ENCODE results near the gene TERT.

TERT gene

DNA sequence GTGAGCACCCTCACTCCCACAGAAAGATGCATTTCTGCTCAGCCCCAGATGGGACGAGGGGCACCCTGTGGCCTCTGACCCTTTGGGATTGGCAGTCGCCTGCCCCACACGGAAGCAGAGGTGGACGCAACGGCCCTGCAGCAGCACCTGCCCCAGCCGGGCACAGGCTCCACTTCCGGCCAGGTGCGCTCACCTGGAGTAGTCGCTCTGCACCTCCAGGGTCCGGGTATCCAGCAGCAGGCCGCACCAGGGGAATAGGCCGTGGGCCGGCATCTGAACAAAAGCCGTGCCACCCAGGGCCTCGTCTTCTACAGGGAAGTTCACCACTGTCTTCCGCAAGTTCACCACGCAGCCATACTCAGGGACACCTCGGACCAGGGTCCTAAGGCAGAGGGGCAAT, 30.7 kb downstream of the TERT start:
- H3K36me3 ChIP-seq (ENCODE audit: control insufficient read depth in 4 of 4, insufficient read depth in 4 of 4, low read length in 3 of 4): peaks cover 0 to 11% (median 0%) of the 10 kb centered on the region in 4 experiments
- H3K4me1 ChIP-seq (ENCODE audit: control extremely low read depth in 1 of 4, control insufficient read depth in 4 of 4, insufficient read depth in 4 of 4, low read length in 3 of 4): no peaks in the 10 kb centered on the region
- no peak overlapping the region for H3K4me3 ChIP-seq (ENCODE audit: control insufficient read depth in 1 of 7, extremely low read depth in 1 of 7, insufficient read depth in 4 of 7, low read depth in 2 of 7, low read length in 6 of 7)
- WGBS (ENCODE audit: insufficient coverage): 98% methylated on average over 18 of the region's 18 CpGs
- no peaks in the 10 kb centered on the region for H3K27me3 ChIP-seq (replicated peaks in 2 of 5; ENCODE audit: control insufficient read depth in 4 of 5, insufficient read depth in 5 of 5, low read length in 4 of 5)
- peaks cover 0 to 52% (median 34%) of the 10 kb centered on the region in 5 experiments for H3K9me3 ChIP-seq (ENCODE audit: control extremely low read depth in 1 of 5, control insufficient read depth in 4 of 5, insufficient read depth in 2 of 5, low read depth in 1 of 5, low read length in 4 of 5)
- CTCF ChIA-PET: no interaction called here
- POLR2A ChIA-PET: no interaction called here
- no peak overlapping the region for H3K27ac ChIP-seq (ENCODE audit: insufficient read depth in 1 of 2, low read depth in 1 of 2, low read length in 2 of 2, poor library complexity in 1 of 2, severe bottlenecking in 2 of 2)
- DNase-seq: no peak

DNA sequence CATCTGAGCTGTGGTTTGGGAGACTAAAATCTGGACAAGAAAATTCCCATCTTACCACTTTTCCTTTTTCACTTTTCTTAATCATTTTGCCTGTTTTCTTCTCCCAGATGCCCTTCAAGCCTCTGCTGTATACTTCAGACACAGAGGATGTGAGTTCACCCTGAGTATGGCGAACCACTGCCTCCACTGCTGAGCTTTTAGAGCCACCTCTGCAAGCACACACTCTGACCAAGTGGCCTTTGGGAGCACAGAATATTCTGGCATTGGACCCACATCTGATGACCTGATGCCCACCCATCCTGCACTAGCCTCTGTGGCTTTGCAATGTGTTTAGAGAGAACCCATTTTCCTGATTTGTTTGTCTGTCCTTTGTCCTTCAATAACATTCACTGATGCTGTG, 32.5 kb downstream of the TERT start:
- H3K9me3 ChIP-seq (ENCODE audit: control extremely low read depth in 1 of 5, control insufficient read depth in 4 of 5, insufficient read depth in 2 of 5, low read depth in 1 of 5, low read length in 4 of 5): peaks cover 0 to 52% (median 34%) of the 10 kb centered on the region in 5 experiments
- H3K27ac ChIP-seq (ENCODE audit: insufficient read depth in 1 of 2, low read depth in 1 of 2, low read length in 2 of 2, poor library complexity in 1 of 2, severe bottlenecking in 2 of 2): no peak overlapping the region
- DNase-seq: peak; percentile 3 to 36 (median 21)
- no peak overlapping the region for H3K4me3 ChIP-seq (ENCODE audit: control insufficient read depth in 1 of 7, extremely low read depth in 1 of 7, insufficient read depth in 4 of 7, low read depth in 2 of 7, low read length in 6 of 7)
- peaks cover 0 to 11% (median 0%) of the 10 kb centered on the region in 4 experiments for H3K36me3 ChIP-seq (ENCODE audit: control insufficient read depth in 4 of 4, insufficient read depth in 4 of 4, low read length in 3 of 4)
- 85% methylated on average over 1 of the region's 1 CpG for WGBS (ENCODE audit: insufficient coverage)
- ChIA-PET POLR2A (no interaction called here), CTCF (no interaction called here)
- H3K4me1 ChIP-seq (ENCODE audit: control extremely low read depth in 1 of 4, control insufficient read depth in 4 of 4, insufficient read depth in 4 of 4, low read length in 3 of 4): no peaks in the 10 kb centered on the region
- H3K27me3 ChIP-seq (replicated peaks in 2 of 5; ENCODE audit: control insufficient read depth in 4 of 5, insufficient read depth in 5 of 5, low read length in 4 of 5): no peaks in the 10 kb centered on the region

DNA sequence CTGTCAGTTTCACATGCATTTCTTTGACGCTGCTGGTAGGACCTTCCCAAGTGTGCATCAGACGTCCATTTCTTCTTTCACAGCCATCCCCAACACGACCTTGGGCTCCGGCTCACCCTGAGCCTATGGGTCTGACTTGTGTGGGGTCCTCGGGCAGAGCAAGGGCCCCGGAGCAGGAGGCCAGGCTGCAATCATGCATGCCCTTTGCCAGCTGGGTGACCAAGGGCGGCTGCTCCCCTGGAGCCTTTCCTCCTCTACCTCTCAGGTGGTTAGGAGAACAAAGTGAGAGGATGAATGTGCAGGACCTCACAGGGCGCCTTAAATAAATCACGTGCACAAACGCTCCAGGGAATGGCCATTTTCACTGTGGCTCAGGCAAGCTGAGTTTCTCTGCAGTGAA, 33.2 kb downstream of the TERT start:
- 98% methylated on average over 9 of the region's 10 CpGs for WGBS (ENCODE audit: insufficient coverage)
- Histone ChIP-seq H3K27ac (ENCODE audit: insufficient read depth in 1 of 2, low read depth in 1 of 2, low read length in 2 of 2, poor library complexity in 1 of 2, severe bottlenecking in 2 of 2) (no peak overlapping the region), H3K4me3 (ENCODE audit: control insufficient read depth in 1 of 7, extremely low read depth in 1 of 7, insufficient read depth in 4 of 7, low read depth in 2 of 7, low read length in 6 of 7) (no peak overlapping the region), H3K9me3 (ENCODE audit: control extremely low read depth in 1 of 5, control insufficient read depth in 4 of 5, insufficient read depth in 2 of 5, low read depth in 1 of 5, low read length in 4 of 5) (peaks cover 0 to 52% (median 34%) of the 10 kb centered on the region in 5 experiments), H3K4me1 (ENCODE audit: control extremely low read depth in 1 of 4, control insufficient read depth in 4 of 4, insufficient read depth in 4 of 4, low read length in 3 of 4) (no peaks in the 10 kb centered on the region), H3K27me3 (replicated peaks in 2 of 5; ENCODE audit: control insufficient read depth in 4 of 5, insufficient read depth in 5 of 5, low read length in 4 of 5) (no peaks in the 10 kb centered on the region), H3K36me3 (ENCODE audit: control insufficient read depth in 4 of 4, insufficient read depth in 4 of 4, low read length in 3 of 4) (peaks cover 0 to 11% (median 0%) of the 10 kb centered on the region in 4 experiments)
- no peak for DNase-seq
- POLR2A ChIA-PET: no interaction called here
- CTCF ChIA-PET: no interaction called here

DNA sequence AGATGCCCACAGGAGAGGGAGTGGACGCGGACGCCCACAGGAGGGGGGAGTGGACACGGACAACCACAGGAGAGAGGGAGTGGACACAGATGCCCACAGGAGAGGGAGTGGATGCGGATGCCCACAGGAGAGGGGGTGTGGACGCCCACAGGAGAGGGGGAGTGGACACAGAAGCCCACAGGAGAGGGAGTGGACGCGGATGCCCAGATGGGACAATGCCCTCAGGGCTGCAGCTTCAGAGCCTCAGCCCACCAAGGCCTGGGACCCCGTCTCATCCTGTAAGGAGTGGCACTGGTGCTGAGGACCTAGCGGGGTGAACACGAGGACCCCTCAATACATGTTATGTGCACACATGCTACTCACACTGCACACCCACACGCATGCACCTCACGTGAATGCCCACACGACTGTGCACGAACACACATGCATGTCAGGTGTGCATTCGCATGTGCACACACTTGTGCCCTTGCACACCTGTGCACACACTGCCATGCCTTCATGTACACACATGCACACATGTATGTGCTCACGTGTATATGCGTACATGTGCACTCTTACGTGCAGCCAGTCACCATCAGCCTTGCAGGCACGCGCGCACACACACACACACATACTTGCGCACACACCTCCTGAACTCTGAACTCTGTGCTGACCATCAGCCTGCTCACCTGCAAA, 34.9 kb downstream of the TERT start:
- Histone ChIP-seq H3K4me3 (ENCODE audit: control insufficient read depth in 1 of 7, extremely low read depth in 1 of 7, insufficient read depth in 4 of 7, low read depth in 2 of 7, low read length in 6 of 7) (no peak overlapping the region), H3K4me1 (ENCODE audit: control extremely low read depth in 1 of 4, control insufficient read depth in 4 of 4, insufficient read depth in 4 of 4, low read length in 3 of 4) (no peaks in the 10 kb centered on the region), H3K9me3 (ENCODE audit: control extremely low read depth in 1 of 5, control insufficient read depth in 4 of 5, insufficient read depth in 2 of 5, low read depth in 1 of 5, low read length in 4 of 5) (peaks cover 0 to 48% (median 30%) of the 10 kb centered on the region in 5 experiments), H3K36me3 (ENCODE audit: control insufficient read depth in 4 of 4, insufficient read depth in 4 of 4, low read length in 3 of 4) (peaks cover 0 to 9% (median 0%) of the 10 kb centered on the region in 4 experiments), H3K27ac (ENCODE audit: insufficient read depth in 1 of 2, low read depth in 1 of 2, low read length in 2 of 2, poor library complexity in 1 of 2, severe bottlenecking in 2 of 2) (no peak overlapping the region), H3K27me3 (replicated peaks in 2 of 5; ENCODE audit: control insufficient read depth in 4 of 5, insufficient read depth in 5 of 5, low read length in 4 of 5) (no peaks in the 10 kb centered on the region)
- ChIA-PET CTCF (no interaction called here), POLR2A (no interaction called here)
- over 99% methylated on average over 22 of the region's 23 CpGs for WGBS (ENCODE audit: insufficient coverage)
- DNase-seq: no peak

DNA sequence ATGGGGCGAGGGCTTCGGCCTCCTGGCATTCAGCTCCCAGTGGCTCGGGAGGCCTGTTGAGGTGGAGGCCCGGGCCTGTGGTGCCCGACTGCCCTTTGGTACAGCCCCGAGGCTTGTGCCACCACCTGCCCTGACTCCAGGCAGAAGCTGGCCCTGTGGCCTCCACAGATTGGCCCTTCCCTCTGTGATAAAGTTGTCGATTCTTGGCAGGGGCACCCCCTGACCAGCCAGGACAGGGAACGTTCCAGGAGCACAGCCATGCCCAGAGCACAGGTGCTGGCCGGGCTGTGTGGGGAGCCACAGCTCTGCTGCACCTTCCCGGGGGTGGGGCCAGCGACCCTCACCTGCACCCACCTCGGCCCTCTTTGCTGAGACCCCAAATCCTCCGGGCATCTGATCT, 37.0 kb downstream of the TERT start:
- DNase-seq: no peak
- H3K27ac ChIP-seq (ENCODE audit: insufficient read depth in 1 of 2, low read depth in 1 of 2, low read length in 2 of 2, poor library complexity in 1 of 2, severe bottlenecking in 2 of 2): no peak overlapping the region
- H3K4me1 ChIP-seq (ENCODE audit: control extremely low read depth in 1 of 4, control insufficient read depth in 4 of 4, insufficient read depth in 4 of 4, low read length in 3 of 4): no peaks in the 10 kb centered on the region
- H3K9me3 ChIP-seq (ENCODE audit: control extremely low read depth in 1 of 5, control insufficient read depth in 4 of 5, insufficient read depth in 2 of 5, low read depth in 1 of 5, low read length in 4 of 5): peaks cover 0 to 33% (median 19%) of the 10 kb centered on the region in 5 experiments
- POLR2A ChIA-PET: no interaction called here
- H3K27me3 ChIP-seq (replicated peaks in 2 of 5; ENCODE audit: control insufficient read depth in 4 of 5, insufficient read depth in 5 of 5, low read length in 4 of 5): no peaks in the 10 kb centered on the region
- no peak overlapping the region for H3K4me3 ChIP-seq (ENCODE audit: control insufficient read depth in 1 of 7, extremely low read depth in 1 of 7, insufficient read depth in 4 of 7, low read depth in 2 of 7, low read length in 6 of 7)
- 99% methylated on average over 9 of the region's 13 CpGs for WGBS (ENCODE audit: insufficient coverage)
- CTCF ChIA-PET: no interaction called here
- no peaks in the 10 kb centered on the region for H3K36me3 ChIP-seq (ENCODE audit: control insufficient read depth in 4 of 4, insufficient read depth in 4 of 4, low read length in 3 of 4)

DNA sequence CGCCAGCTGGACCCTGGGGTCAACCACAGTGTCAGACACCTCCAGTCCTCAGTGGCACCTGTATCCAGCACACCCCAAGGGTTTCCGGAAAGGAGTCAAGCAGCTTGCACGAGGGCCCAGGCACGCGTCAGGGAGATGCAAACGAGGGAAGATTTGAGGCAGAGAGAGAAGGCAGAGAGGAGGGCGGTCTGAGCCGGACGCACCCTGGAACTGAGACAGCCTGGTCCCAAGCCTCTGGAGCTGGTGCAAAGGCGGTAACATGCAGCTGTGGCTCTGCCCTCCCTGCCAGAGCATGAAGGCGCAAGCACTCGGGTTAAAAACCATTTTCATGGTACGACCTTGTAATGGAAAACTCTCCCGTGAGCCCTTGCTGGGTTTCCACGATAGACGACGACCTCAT, 37.5 kb downstream of the TERT start:
- CTCF ChIA-PET: no interaction called here
- H3K27me3 ChIP-seq (replicated peaks in 2 of 5; ENCODE audit: control insufficient read depth in 4 of 5, insufficient read depth in 5 of 5, low read length in 4 of 5): no peaks in the 10 kb centered on the region
- no peak overlapping the region for H3K4me3 ChIP-seq (ENCODE audit: control insufficient read depth in 1 of 7, extremely low read depth in 1 of 7, insufficient read depth in 4 of 7, low read depth in 2 of 7, low read length in 6 of 7)
- H3K9me3 ChIP-seq (ENCODE audit: control extremely low read depth in 1 of 5, control insufficient read depth in 4 of 5, insufficient read depth in 2 of 5, low read depth in 1 of 5, low read length in 4 of 5): peaks cover 0 to 28% (median 15%) of the 10 kb centered on the region in 5 experiments
- DNase-seq: no peak
- H3K36me3 ChIP-seq (ENCODE audit: control insufficient read depth in 4 of 4, insufficient read depth in 4 of 4, low read length in 3 of 4): no peaks in the 10 kb centered on the region
- WGBS (ENCODE audit: insufficient coverage): 95% methylated on average over 16 of the region's 17 CpGs
- H3K4me1 ChIP-seq (ENCODE audit: control extremely low read depth in 1 of 4, control insufficient read depth in 4 of 4, insufficient read depth in 4 of 4, low read length in 3 of 4): no peaks in the 10 kb centered on the region
- H3K27ac ChIP-seq (ENCODE audit: insufficient read depth in 1 of 2, low read depth in 1 of 2, low read length in 2 of 2, poor library complexity in 1 of 2, severe bottlenecking in 2 of 2): no peak overlapping the region
- POLR2A ChIA-PET: no interaction called here

DNA sequence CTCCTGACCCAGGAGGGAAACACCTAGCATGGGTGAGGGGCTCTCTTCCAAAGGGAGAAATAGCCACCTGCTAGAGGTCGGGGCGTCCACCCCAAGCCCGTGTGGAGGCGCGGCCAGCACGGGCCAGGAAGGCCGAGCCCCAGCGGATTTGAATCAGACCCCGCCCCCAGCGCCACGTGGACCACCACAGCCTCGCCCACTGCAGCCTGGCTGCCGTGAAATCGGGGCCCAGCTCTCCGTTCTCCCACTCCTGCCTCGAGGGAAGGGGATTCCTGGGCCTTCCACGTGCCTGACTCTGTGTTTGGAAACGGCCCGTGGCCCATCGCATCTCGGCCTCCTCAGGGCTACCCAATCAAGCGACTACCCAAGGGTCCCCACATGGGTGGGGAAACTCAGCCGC, 38.1 kb downstream of the TERT start:
- Histone ChIP-seq H3K27me3 (replicated peaks in 2 of 5; ENCODE audit: control insufficient read depth in 4 of 5, insufficient read depth in 5 of 5, low read length in 4 of 5) (no peaks in the 10 kb centered on the region), H3K4me1 (ENCODE audit: control extremely low read depth in 1 of 4, control insufficient read depth in 4 of 4, insufficient read depth in 4 of 4, low read length in 3 of 4) (no peaks in the 10 kb centered on the region), H3K9me3 (ENCODE audit: control extremely low read depth in 1 of 5, control insufficient read depth in 4 of 5, insufficient read depth in 2 of 5, low read depth in 1 of 5, low read length in 4 of 5) (peaks cover 0 to 22% (median 10%) of the 10 kb centered on the region in 5 experiments), H3K27ac (ENCODE audit: insufficient read depth in 1 of 2, low read depth in 1 of 2, low read length in 2 of 2, poor library complexity in 1 of 2, severe bottlenecking in 2 of 2) (no peak overlapping the region), H3K4me3 (ENCODE audit: control insufficient read depth in 1 of 7, extremely low read depth in 1 of 7, insufficient read depth in 4 of 7, low read depth in 2 of 7, low read length in 6 of 7) (no peak overlapping the region), H3K36me3 (ENCODE audit: control insufficient read depth in 4 of 4, insufficient read depth in 4 of 4, low read length in 3 of 4) (no peaks in the 10 kb centered on the region)
- WGBS (ENCODE audit: insufficient coverage): 88% methylated on average over 19 of the region's 23 CpGs
- no peak for DNase-seq
- CTCF ChIA-PET: no interaction called here
- POLR2A ChIA-PET: interaction anchor here (0.6 kb wide), 1 partner anchor 9 kb away, joined by 6 read pairs; no protein-coding TSS in a partner anchor
